PFSK-1 (cell line): Measurements from ENCODE around the gene ADGRL3.

Experiments
- FOXP2 ChIP-seq: optimal IDR thresholded peaks from 2 replicates; pipeline ENCODE3; 2011; ENCODE audit warnings: borderline replicate concordance, control low read depth, inconsistent platforms; ENCODE audit not compliant: insufficient read depth; ENCODE audit errors: extremely low read length, extremely low read depth
- POLR2AphosphoS5 ChIP-seq: IDR thresholded peaks from 2 replicates; pipeline ENCODE4 v1.6.1; 2012; ENCODE audit warnings: low read depth, mild to moderate bottlenecking, control low read depth, low read length, moderate library complexity
- REST ChIP-seq, 2 experiments: IDR thresholded peaks; 2 replicates each; pipeline versions ENCODE4 v1.6.1 to v1.8.0; 2011 to 2012; ENCODE audit warnings: low read depth in 2 of 2, low read length in 2 of 2, control low read depth in 1 of 2, inconsistent platforms in 1 of 2, mild to moderate bottlenecking in 1 of 2, moderate library complexity in 1 of 2; ENCODE audit not compliant: insufficient read depth in 1 of 2
- SIN3A ChIP-seq: IDR thresholded peaks from 2 replicates; pipeline ENCODE4 v1.6.1; 2012; ENCODE audit warnings: mild to moderate bottlenecking, low read length, moderate library complexity, borderline replicate concordance; ENCODE audit not compliant: insufficient read depth
- TAF1 ChIP-seq: IDR thresholded peaks from 2 replicates; pipeline ENCODE4 v1.6.1; 2012; ENCODE audit warnings: low read length, control low read depth, borderline replicate concordance; ENCODE audit not compliant: insufficient read depth

GRCh38 chr4:61332693-61333092, 132.6 kb downstream of the ADGRL3 start:
- no peak for TF ChIP-seq POLR2AphosphoS5
- TF ChIP-seq REST (IDR thresholded peaks at IDR 0.05; ENCODE audit: insufficient read depth in 1 of 2, low read depth in 2 of 2, low read length in 2 of 2), result no peak
- TF ChIP-seq TAF1, result no peak
- TF ChIP-seq FOXP2, result no peak
- TF ChIP-seq SIN3A, result no peak
